DND-41 (cell line): ENCODE data around the gene SMTNL1.

Experiments used
- CTCF ChIP-seq: IDR thresholded peaks from 2 replicates; pipeline ENCODE4 v1.5.1; 2012; ENCODE audit warnings: borderline replicate concordance, low read length, moderate library complexity, mild to moderate bottlenecking; ENCODE audit not compliant: poor library complexity, severe bottlenecking; ENCODE audit errors: extremely low read depth
- EZH2 ChIP-seq: IDR thresholded peaks from 3 replicates; pipeline ENCODE4 v1.6.1; 2012; ENCODE audit warnings: borderline replicate concordance, low read depth, mild to moderate bottlenecking, moderate library complexity, low read length, inconsistent platforms; ENCODE audit not compliant: severe bottlenecking

- TF ChIP-seq CTCF (no peak), EZH2 (no peak)
Observed at GRCh38 chr11:57536947-57537619, at the start of gene SMTNL1.
